MM.1S (cell line): Measurements from ENCODE around the gene BRD1.

Experiments used
- DNase-seq: peaks from one replicate; pipeline ENCODE4 v3.0.0-alpha.2; 2015
- H2AFZ ChIP-seq: fragments of 300-600 bp; sonication (generic); 2 replicates; pipeline ENCODE4 v1.6.0; 2016; ENCODE audit warnings: antibody characterized with exemption, low read length
- H3F3A ChIP-seq: fragments of 300-600 bp; sonication (generic); 2 replicates; pipeline ENCODE4 v1.6.1; 2016; ENCODE audit warnings: mild to moderate bottlenecking, antibody characterized with exemption, low read length, moderate library complexity, mixed read lengths; ENCODE audit not compliant: insufficient read depth
- H3K27ac ChIP-seq: fragments of 300-600 bp; sonication (generic); 2 replicates; pipeline ENCODE4 v1.5.1; 2016; ENCODE audit warnings: mild to moderate bottlenecking, low read length
- H3K27me3 ChIP-seq: fragments of 300-600 bp; sonication (generic); replicated peaks from 2 replicates; pipeline ENCODE4 v1.6.0; 2016; ENCODE audit warnings: low read length; ENCODE audit not compliant: insufficient read depth
- H3K36me3 ChIP-seq: fragments of 300-600 bp; sonication (generic); replicated peaks from 2 replicates; pipeline ENCODE4 v1.6.1; 2016; ENCODE audit warnings: mild to moderate bottlenecking, low read length, mixed read lengths; ENCODE audit not compliant: insufficient read depth
- H3K4me1 ChIP-seq: fragments of 300-600 bp; sonication (generic); 2 replicates; pipeline ENCODE4 v1.6.1; 2016; ENCODE audit warnings: low read length, mixed read lengths
- H3K4me2 ChIP-seq: fragments of 300-600 bp; sonication (generic); 2 replicates; pipeline ENCODE4 v1.6.0; 2016; ENCODE audit warnings: low read depth, low read length
- H3K4me3 ChIP-seq: fragments of 300-600 bp; sonication (generic); 2 replicates; pipeline ENCODE4 v1.5.1; 2016; ENCODE audit warnings: low read length, mixed read lengths
- H3K79me2 ChIP-seq: fragments of 300-600 bp; sonication (generic); 2 replicates; pipeline ENCODE4 v1.6.1; 2016; ENCODE audit warnings: mixed run types, low read length, mixed read lengths
- H3K9ac ChIP-seq: fragments of 300-600 bp; sonication (generic); 2 replicates; pipeline ENCODE4 v1.6.1; 2016; ENCODE audit warnings: low read length, mixed read lengths
- H3K9me2 ChIP-seq: fragments of 300-600 bp; sonication (generic); replicated peaks from 2 replicates; pipeline ENCODE4 v1.6.1; 2016; ENCODE audit warnings: mild to moderate bottlenecking, low read length, mixed read lengths; ENCODE audit not compliant: insufficient read depth
- H3K9me3 ChIP-seq: fragments of 300-600 bp; sonication (generic); replicated peaks from 2 replicates; pipeline ENCODE4 v1.6.1; 2016; ENCODE audit warnings: mild to moderate bottlenecking, low read length, mixed read lengths; ENCODE audit not compliant: insufficient read depth
- H4K20me1 ChIP-seq: fragments of 300-600 bp; sonication (generic); 2 replicates; pipeline ENCODE4 v1.6.1; 2016; ENCODE audit warnings: mild to moderate bottlenecking, low read length, moderate library complexity, mixed read lengths; ENCODE audit not compliant: insufficient read depth
- EZH2 ChIP-seq: fragments of 300-600 bp; sonication (generic); optimal IDR thresholded peaks from 2 replicates; pipeline ENCODE3; 2017; ENCODE audit warnings: low read depth, mild to moderate bottlenecking, antibody characterized with exemption, low read length, mixed read lengths
- EZH2phosphoT487 ChIP-seq: fragments of 300-600 bp; sonication (generic); IDR thresholded peaks from 2 replicates; pipeline ENCODE4 v1.6.1; 2018; ENCODE audit warnings: antibody characterized with exemption, low read length
- TF ChIP-seq, protein P1 (sequence below): fragments of 300-600 bp; sonication (generic); IDR thresholded peaks from 2 replicates; pipeline ENCODE4 v1.5.1; 2016; ENCODE audit warnings: antibody characterized with exemption, low read length, mixed read lengths

BRD1 gene

GRCh38 chr22:49798486-49799151, 29.1 kb downstream of the BRD1 start:
- no peaks in the 10 kb centered on the region for H3K27me3 ChIP-seq

DNA sequence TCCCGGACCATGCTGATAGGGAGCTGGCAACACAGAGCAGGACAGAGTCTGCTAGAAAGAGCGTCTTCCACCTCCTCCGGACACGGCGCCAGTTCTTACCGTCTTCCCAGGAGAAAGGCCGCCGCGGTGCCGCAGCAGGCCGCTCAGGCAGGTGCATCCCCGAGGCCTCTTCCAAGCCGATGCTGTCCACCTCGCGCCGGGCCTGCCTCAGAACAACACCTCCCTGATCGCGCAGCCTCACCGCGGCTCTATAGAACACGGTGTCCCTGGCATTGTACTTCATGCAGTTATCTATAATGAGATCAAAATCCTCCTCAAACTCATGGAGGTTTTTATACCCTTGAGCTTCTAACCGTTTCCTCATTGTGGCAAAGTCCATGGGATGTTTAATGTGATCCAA, 30.0 kb downstream of the BRD1 start:
- no peaks in the 10 kb centered on the region for H3K4me1 ChIP-seq
- TF ChIP-seq, protein P1, sequence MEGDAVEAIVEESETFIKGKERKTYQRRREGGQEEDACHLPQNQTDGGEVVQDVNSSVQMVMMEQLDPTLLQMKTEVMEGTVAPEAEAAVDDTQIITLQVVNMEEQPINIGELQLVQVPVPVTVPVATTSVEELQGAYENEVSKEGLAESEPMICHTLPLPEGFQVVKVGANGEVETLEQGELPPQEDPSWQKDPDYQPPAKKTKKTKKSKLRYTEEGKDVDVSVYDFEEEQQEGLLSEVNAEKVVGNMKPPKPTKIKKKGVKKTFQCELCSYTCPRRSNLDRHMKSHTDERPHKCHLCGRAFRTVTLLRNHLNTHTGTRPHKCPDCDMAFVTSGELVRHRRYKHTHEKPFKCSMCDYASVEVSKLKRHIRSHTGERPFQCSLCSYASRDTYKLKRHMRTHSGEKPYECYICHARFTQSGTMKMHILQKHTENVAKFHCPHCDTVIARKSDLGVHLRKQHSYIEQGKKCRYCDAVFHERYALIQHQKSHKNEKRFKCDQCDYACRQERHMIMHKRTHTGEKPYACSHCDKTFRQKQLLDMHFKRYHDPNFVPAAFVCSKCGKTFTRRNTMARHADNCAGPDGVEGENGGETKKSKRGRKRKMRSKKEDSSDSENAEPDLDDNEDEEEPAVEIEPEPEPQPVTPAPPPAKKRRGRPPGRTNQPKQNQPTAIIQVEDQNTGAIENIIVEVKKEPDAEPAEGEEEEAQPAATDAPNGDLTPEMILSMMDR, result no peak
- TF ChIP-seq EZH2phosphoT487 (no peak), EZH2 (no peak)
- peaks cover 16% of the 10 kb centered on the region for H4K20me1 ChIP-seq
- no peaks in the 10 kb centered on the region for H3K27me3 ChIP-seq
- H3K36me3 ChIP-seq, result peaks cover 19% of the 10 kb centered on the region; the same call in 1 of the 2 replicates
- H3K79me2 ChIP-seq, result peaks cover 87% of the 10 kb centered on the region
- no peak overlapping the region for H3K9ac ChIP-seq
- H3K4me2 ChIP-seq, result no peak overlapping the region
- no peak for DNase-seq
- no peaks in the 10 kb centered on the region for H3K9me3 ChIP-seq
- H2AFZ ChIP-seq, result no peak overlapping the region
- no peaks in the 10 kb centered on the region for H3K9me2 ChIP-seq
- no peaks in the 10 kb centered on the region for H3F3A ChIP-seq
- no peak overlapping the region for H3K4me3 ChIP-seq
- H3K27ac ChIP-seq, result no peak overlapping the region

More at GRCh38 chr22:49798486-49799151, 29.1 kb downstream of the BRD1 start:
- H3K9me3 ChIP-seq, result no peaks in the 10 kb centered on the region
- no peak overlapping the region for H3K4me3 ChIP-seq
- H3K9me2 ChIP-seq, result no peaks in the 10 kb centered on the region
- H3K36me3 ChIP-seq, result peaks cover 16% of the 10 kb centered on the region
- TF ChIP-seq EZH2, result no peak
- no peak for TF ChIP-seq EZH2phosphoT487
- TF ChIP-seq, protein P1, result no peak
- DNase-seq, result no peak
- no peaks in the 10 kb centered on the region for H3K4me1 ChIP-seq
- H3K79me2 ChIP-seq, result peaks cover 87% of the 10 kb centered on the region
- no peaks in the 10 kb centered on the region for H3F3A ChIP-seq
- H3K9ac ChIP-seq, result no peak overlapping the region
- no peak overlapping the region for H3K4me2 ChIP-seq
- peaks cover 20% of the 10 kb centered on the region for H4K20me1 ChIP-seq
- H3K27ac ChIP-seq, result no peak overlapping the region
- no peak overlapping the region for H2AFZ ChIP-seq

DNA sequence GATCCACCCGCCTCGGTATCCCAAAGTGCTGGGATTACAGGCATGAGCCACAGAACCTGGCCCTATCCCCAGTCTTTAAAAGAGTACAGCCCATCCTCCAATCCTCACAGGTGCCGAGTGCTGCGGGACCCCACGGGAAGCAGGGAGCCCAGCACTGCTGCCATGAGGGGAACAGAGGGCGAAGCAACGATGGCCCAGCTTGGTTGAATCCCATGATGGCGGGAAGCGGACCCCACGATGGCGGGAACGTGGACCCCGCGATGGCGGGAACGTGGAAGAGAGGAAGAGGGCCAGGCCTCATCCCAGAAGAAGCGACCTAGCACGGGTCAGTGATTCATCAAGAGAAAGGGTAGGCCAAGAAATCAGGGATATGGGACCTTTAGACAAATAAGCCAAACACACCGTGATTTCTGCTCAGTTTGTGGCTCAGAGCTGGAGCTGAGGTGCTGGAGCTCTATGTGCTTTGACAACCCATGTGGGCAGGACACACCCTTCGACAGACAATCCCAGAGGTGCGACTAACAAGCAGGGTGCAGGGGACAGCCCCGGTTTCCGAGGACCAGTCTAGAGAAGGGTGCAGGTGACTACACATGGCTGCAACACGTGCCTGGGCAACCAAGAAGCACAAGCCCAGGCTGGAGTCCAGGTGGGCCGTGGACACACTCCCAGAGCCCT, 30.9 kb downstream of the BRD1 start:
- peaks cover 12% of the 10 kb centered on the region for H4K20me1 ChIP-seq
- H3K9ac ChIP-seq, result no peak overlapping the region
- no peak overlapping the region for H3K4me3 ChIP-seq
- peaks cover 19% of the 10 kb centered on the region; the same call in 1 of the 2 replicates for H3K36me3 ChIP-seq
- no peaks in the 10 kb centered on the region for H3K4me1 ChIP-seq
- H3K9me3 ChIP-seq, result no peaks in the 10 kb centered on the region
- no peak for DNase-seq
- H3K27ac ChIP-seq, result no peak overlapping the region
- H3F3A ChIP-seq, result no peaks in the 10 kb centered on the region
- H3K27me3 ChIP-seq, result no peaks in the 10 kb centered on the region
- H3K79me2 ChIP-seq, result peaks cover 90% of the 10 kb centered on the region
- no peak overlapping the region for H3K4me2 ChIP-seq
- no peaks in the 10 kb centered on the region for H3K9me2 ChIP-seq
- TF ChIP-seq, protein P1, result no peak
- TF ChIP-seq EZH2phosphoT487, result no peak
- TF ChIP-seq EZH2, result no peak
- H2AFZ ChIP-seq, result no peak overlapping the region
